ENCODE measurements around the gene VWA3B.

Gene VWA3B

DNA sequence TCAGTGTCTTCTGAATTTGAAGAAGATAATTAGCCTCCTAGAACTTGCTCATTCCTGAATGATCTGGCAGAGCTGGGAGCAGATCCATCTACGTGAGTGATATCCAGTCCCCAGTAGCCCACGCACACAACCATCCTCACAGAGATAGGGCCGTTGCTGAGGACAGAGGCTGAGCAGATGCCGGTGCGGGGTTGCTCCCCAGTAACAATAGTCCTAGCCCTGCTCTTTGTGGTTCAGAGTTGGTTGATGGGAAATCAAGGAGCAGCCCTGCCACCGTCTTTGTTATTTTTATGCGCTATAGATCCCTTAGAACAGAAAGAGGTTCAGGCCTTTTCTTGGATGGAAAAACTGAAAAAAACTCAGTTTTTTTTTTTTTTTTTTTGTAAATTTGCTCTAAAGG lies 69.3 kb downstream of the VWA3B start:
- TF ChIP-seq, protein P1, sequence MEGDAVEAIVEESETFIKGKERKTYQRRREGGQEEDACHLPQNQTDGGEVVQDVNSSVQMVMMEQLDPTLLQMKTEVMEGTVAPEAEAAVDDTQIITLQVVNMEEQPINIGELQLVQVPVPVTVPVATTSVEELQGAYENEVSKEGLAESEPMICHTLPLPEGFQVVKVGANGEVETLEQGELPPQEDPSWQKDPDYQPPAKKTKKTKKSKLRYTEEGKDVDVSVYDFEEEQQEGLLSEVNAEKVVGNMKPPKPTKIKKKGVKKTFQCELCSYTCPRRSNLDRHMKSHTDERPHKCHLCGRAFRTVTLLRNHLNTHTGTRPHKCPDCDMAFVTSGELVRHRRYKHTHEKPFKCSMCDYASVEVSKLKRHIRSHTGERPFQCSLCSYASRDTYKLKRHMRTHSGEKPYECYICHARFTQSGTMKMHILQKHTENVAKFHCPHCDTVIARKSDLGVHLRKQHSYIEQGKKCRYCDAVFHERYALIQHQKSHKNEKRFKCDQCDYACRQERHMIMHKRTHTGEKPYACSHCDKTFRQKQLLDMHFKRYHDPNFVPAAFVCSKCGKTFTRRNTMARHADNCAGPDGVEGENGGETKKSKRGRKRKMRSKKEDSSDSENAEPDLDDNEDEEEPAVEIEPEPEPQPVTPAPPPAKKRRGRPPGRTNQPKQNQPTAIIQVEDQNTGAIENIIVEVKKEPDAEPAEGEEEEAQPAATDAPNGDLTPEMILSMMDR (IDR thresholded peaks at IDR 0.05; ENCODE audit: low read depth, low read length) = no peak
- no peak for DNase-seq (ENCODE audit: low read depth in 2 of 2)

DNA sequence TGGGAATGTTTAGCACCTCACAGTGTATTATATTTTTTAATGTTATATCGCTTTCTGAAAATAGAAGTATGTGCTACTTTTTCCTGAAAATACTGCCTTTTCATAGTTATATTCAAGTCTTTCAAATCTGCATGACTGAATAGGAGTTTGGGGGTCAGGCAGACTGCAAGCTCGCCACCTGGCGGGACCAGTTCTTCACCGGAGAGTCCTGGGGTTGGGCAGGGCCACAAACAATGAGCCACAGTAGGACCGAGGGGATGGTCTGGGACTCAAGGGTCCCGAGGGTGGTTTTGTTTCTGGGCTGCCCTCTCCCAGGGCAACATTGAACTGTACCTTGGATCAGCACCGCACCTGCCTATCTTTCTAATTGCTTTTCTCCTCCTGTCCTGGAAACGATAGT lies 70.6 kb downstream of the VWA3B start:
- no peak for DNase-seq (ENCODE audit: low read depth in 2 of 2)
- TF ChIP-seq, protein P1 (IDR thresholded peaks at IDR 0.05; ENCODE audit: low read depth, low read length) = no peak
- H3K4me3 ChIP-seq (replicated peaks in 1 of 2; ENCODE audit: low read depth in 2 of 2, low read length in 2 of 2) = no peak overlapping the region

More for the DNA sequence above, 69.3 kb downstream of the VWA3B start:
- H3K4me3 ChIP-seq (replicated peaks in 1 of 2; ENCODE audit: low read depth in 2 of 2, low read length in 2 of 2) = no peak overlapping the region

DNA sequence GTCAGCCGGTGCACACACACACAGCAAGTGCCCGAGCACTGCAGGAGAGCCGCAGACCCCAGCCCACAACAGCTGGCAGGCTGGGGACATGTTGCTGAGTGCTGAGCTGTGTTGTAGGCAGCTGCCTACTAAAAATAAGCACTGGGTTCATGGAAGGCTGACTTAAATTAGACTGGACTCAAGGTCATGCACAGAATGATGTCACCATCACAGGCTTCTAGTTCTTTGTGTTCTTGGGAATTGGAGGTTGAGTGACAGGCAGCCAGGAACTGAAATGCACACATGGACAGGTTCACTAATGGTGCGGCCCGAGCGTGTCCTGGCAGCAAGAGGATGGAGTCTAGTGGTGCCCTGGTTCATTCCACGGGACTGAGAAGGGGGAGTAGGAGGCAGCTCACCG lies 71.3 kb downstream of the VWA3B start:
- TF ChIP-seq, protein P1 (IDR thresholded peaks at IDR 0.05; ENCODE audit: low read depth, low read length) = no peak
- H3K4me3 ChIP-seq (replicated peaks in 1 of 2; ENCODE audit: low read depth in 2 of 2, low read length in 2 of 2) = no peak overlapping the region
- no peak for DNase-seq (ENCODE audit: low read depth in 2 of 2)

DNA sequence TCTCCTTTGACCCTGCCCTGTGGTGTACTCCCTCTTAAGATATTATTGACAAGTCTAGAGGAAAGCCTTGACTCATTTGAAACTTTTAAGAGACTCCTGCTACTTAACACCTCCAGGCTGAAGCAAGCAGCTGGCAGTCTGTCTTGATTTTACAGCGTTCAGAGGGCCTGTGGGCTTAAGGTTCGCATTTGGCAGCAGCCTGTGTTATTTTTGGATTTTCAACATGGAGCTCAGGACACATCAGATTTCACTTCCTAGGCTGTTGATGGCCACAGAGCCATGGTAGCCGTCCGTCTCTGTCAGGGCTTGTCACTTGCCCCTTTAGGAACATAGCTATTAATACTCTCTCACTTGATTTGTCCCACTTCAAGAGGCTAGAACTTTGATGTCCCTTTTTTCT lies 73.6 kb downstream of the VWA3B start:
- no peak overlapping the region for H3K4me3 ChIP-seq (replicated peaks in 1 of 2; ENCODE audit: low read depth in 2 of 2, low read length in 2 of 2)
- TF ChIP-seq, protein P1 (IDR thresholded peaks at IDR 0.05; ENCODE audit: low read depth, low read length) = no peak
- DNase-seq (ENCODE audit: low read depth in 2 of 2) = no peak

DNA sequence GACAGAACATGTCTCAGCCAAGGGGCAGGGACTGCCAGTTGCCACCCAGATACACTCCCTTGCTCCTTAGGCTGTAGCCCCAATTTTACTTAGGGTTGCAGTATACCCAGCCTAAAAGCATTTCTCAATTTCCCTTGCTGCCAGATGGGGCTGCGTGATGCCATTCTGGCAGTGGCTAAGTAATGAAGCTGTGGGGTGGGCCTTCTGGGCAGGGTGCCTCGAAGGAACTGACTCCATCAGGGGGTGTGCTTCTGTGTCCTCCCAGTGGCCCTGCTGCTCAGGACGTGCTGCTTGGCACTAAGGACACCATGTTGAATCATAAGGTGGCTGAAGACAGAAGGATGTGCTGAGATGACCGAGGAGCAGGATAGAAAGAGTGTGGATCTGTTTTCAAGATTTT lies 74.2 kb downstream of the VWA3B start:
- no peak overlapping the region for H3K4me3 ChIP-seq (replicated peaks in 1 of 2; ENCODE audit: low read depth in 2 of 2, low read length in 2 of 2)
- TF ChIP-seq, protein P1 (IDR thresholded peaks at IDR 0.05; ENCODE audit: low read depth, low read length) = no peak
- DNase-seq (ENCODE audit: low read depth in 2 of 2) = no peak

DNA sequence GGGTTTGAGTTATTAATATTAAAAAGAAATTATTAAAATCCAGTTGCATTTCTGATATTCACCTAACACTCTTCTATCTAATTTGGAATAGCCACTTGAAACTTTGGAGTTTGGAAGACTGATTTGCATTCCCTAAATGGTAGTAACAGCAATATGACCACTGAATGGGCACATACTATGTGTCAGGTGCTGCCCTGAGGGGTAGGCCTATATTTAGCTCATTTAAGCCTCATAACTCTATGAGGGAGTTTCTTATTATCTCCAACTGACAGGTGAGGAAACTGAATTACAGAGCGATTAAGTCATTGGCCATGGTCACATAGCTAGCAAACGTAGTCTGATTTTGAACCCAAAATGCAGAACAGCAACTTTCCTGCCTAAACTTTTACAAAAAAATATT lies 77.3 kb downstream of the VWA3B start:
- H3K4me3 ChIP-seq (replicated peaks in 1 of 2; ENCODE audit: low read depth in 2 of 2, low read length in 2 of 2) = no peak overlapping the region
- DNase-seq (ENCODE audit: low read depth in 2 of 2) = no peak
- TF ChIP-seq, protein P1 (IDR thresholded peaks at IDR 0.05; ENCODE audit: low read depth, low read length) = no peak

DNA sequence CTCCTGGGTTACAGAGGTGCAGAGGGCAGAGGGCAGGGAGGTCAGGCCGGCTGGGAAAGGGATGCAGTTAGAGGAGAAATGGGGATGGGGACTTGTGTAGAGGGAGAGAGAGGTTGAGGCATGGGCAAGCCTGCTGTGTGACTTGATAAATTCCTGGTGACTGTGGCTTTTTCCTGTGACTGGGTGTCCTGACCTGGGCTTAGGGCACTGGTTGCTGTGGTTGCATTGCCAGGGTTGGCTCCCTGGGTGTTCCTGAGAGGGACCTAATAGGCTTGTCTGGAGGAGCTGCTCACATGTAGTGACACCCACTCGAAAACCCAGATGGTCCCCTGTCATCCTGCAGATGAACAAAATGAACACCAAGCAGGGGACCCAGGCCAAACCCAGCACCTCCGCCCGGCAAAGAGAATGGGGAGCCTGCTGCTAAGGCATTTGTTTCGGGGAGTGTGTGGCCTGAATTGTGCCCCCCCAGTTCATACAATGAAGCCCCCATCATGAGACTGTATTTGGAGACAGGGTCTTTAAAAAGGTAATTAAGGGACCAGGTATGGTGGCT lies 78.6 kb downstream of the VWA3B start:
- DNase-seq (ENCODE audit: low read depth in 2 of 2) = no peak
- TF ChIP-seq, protein P1 (IDR thresholded peaks at IDR 0.05; ENCODE audit: low read depth, low read length) = no peak
- no peak overlapping the region for H3K4me3 ChIP-seq (replicated peaks in 1 of 2; ENCODE audit: low read depth in 2 of 2, low read length in 2 of 2)
